NT2/D1 (cell line): ENCODE data around the gene TOLLIP.

ENCODE experiments used
- SUZ12 ChIP-seq: IDR thresholded peaks from 2 replicates; pipeline ENCODE4 v1.6.1; 2011; ENCODE audit not compliant: insufficient read length, insufficient read depth; ENCODE audit errors: extremely low read depth
- YY1 ChIP-seq: IDR thresholded peaks from 2 replicates; pipeline ENCODE4 v1.6.1; 2011; ENCODE audit not compliant: insufficient read length, insufficient read depth
- ZNF274 ChIP-seq: IDR thresholded peaks from 2 replicates; pipeline ENCODE4 v1.6.1; 2011; ENCODE audit warnings: mild to moderate bottlenecking, low read depth, low read length

- no peak for TF ChIP-seq YY1
- TF ChIP-seq ZNF274, result no peak
- TF ChIP-seq SUZ12, result no peak
Measured at GRCh38 chr11:1233351-1234053, 75.9 kb downstream of the TOLLIP start.
